NCI-H526 treated with DMSO at 0.1 percent for 48 hours (cell line): ENCODE measurements around the gene NPW.

ENCODE experiments used
- DNase-seq: peaks from one replicate; lab custom pipeline; 2025; lab: John Stamatoyannopoulos, UW

NPW gene

GRCh38 chr16:2053897-2054296, 34.3 kb downstream of the NPW start:
- DNase-seq: no peak

- DNase-seq: no peak
These were observed 35.1 kb downstream of the NPW start for GRCh38 chr16:2054543-2055245.

GRCh38 chr16:2056077-2056476, 36.5 kb downstream of the NPW start:
- DNase-seq: no peak

GRCh38 chr16:2056681-2057407, 37.3 kb downstream of the NPW start:
- DNase-seq: no peak

- DNase-seq: no peak
These were observed 37.9 kb downstream of the NPW start for GRCh38 chr16:2057438-2057837.

- DNase-seq: no peak
These were observed 38.8 kb downstream of the NPW start for GRCh38 chr16:2058420-2058819.

- DNase-seq: no peak
These were observed 39.3 kb downstream of the NPW start for GRCh38 chr16:2058872-2059271.

GRCh38 chr16:2060346-2060745, 40.8 kb downstream of the NPW start:
- no peak for DNase-seq

GRCh38 chr16:2061023-2061422, 41.4 kb downstream of the NPW start:
- DNase-seq: no peak

GRCh38 chr16:2061526-2061925, 41.9 kb downstream of the NPW start:
- no peak for DNase-seq

- DNase-seq: no peak
These were observed 43.2 kb downstream of the NPW start for GRCh38 chr16:2062801-2063200.

- DNase-seq: no peak
These were observed 44.3 kb downstream of the NPW start for GRCh38 chr16:2063861-2064260.

- DNase-seq: no peak
These were observed 44.9 kb downstream of the NPW start for GRCh38 chr16:2064368-2064945.

- no peak for DNase-seq
These were observed 46.6 kb downstream of the NPW start for GRCh38 chr16:2066139-2066538.
